Natural killer cell (primary cell): ENCODE data around the gene HAPSTR1. TPM values are rescaled to one million over a fixed set of nuclear protein-coding genes. Genes with fewer than 3 reads are reported as not detected.
A peak's percentile ranks its signal among the peaks of the same experiment; 100 is the strongest.

Experiments
- ATAC-seq, 3 donors: fragments of 150-1000 bp in 2 of 3; fragments of 200-7000 bp in 1 of 3; cut with Tn5 transposase; 1 replicate in 1 of 3; 2 replicates in 2 of 3; pipeline ENCODE4 v1.10.0; 2021; ENCODE audit warnings: mild to moderate bottlenecking in 2 of 3, moderate library complexity in 2 of 3
- DNase-seq, 2 donors: peaks; one replicate each; pipeline versions ENCODE4 v3.0.0 to v3.0.0-alpha.2; 2013 to 2021; ENCODE audit warnings: mixed read lengths in 1 of 2
- H3K27ac ChIP-seq: one replicate; pipeline ENCODE4 v1.5.1; 2013; ENCODE audit warnings: mild to moderate bottlenecking, low read length
- H3K27me3 ChIP-seq: one replicate; pipeline ENCODE4 v1.6.1; 2013; ENCODE audit warnings: low read length; ENCODE audit not compliant: control insufficient read depth, insufficient read depth
- H3K36me3 ChIP-seq: one replicate; pipeline ENCODE4 v1.6.1; 2013; ENCODE audit warnings: low read length; ENCODE audit not compliant: control insufficient read depth, insufficient read depth
- H3K4me1 ChIP-seq: one replicate; pipeline ENCODE4 v1.6.1; 2013; ENCODE audit warnings: low read length; ENCODE audit not compliant: control insufficient read depth, insufficient read depth
- H3K4me3 ChIP-seq: one replicate; pipeline ENCODE4 v1.5.1; 2013; ENCODE audit warnings: low read length
- H3K9me3 ChIP-seq: one replicate; pipeline ENCODE4 v1.6.1; 2013; ENCODE audit warnings: low read length; ENCODE audit not compliant: control insufficient read depth, insufficient read depth
- H3K27ac Mint-ChIP-seq, 2 donors: one replicate each; pipeline ENCODE4 v1.8.0; 2022; ENCODE audit warnings: mild to moderate bottlenecking in 2 of 2, mixed read lengths in 2 of 2, moderate library complexity in 1 of 2
- H3K27me3 Mint-ChIP-seq, 2 donors: one replicate each; pipeline ENCODE4 v1.8.0; 2022; ENCODE audit warnings: low read depth in 2 of 2, mixed read lengths in 2 of 2
- H3K36me3 Mint-ChIP-seq: one replicate; pipeline ENCODE4 v1.8.0; 2022; ENCODE audit warnings: mixed read lengths
- H3K4me1 Mint-ChIP-seq, 2 donors: one replicate each; pipeline ENCODE4 v1.8.0; 2022; ENCODE audit warnings: mixed read lengths in 2 of 2
- H3K4me3 Mint-ChIP-seq: one replicate; pipeline ENCODE4 v1.8.0; 2022; ENCODE audit warnings: mild to moderate bottlenecking, moderate library complexity, mixed read lengths
- H3K9me3 Mint-ChIP-seq, 2 donors: one replicate each; pipeline ENCODE4 v1.8.0; 2022; ENCODE audit warnings: mixed read lengths in 2 of 2
- CTCF ChIP-seq: fragments of 200-600 bp; IDR thresholded peaks from one replicate; pipeline ENCODE4 v1.8.0; 2022; ENCODE audit warnings: antibody characterized with exemption
- WGBS: methylation state at CpG from one replicate; pipeline ENCODE4 v1.1.7; 2013; ENCODE audit warnings: missing lambda C conversion rate; ENCODE audit not compliant: insufficient coverage; 5-methylcytosine and 5-hydroxymethylcytosine counted together
- intact Hi-C: fragments of 100-400 bp; cut with micrococcal nuclease; formaldehyde crosslinking; loops from one replicate; pipeline ENCODE4 v1.14.2; 2022
- total RNA-seq, 4 donors: library from RNA; stranded (reverse); fragments of 120-200 nt in 1 of 4; gene quantifications; one replicate each; pipeline versions ENCODE4 v1.2.3 to v1.2.4, GENCODE V29; 2013 to 2022

The HAPSTR1 gene
- total RNA-seq, 3 donors from 2014 or later (not counting 1 experiment from before 2014, with no cell fraction given), result 135 to 145 (median 138) TPM

GRCh38 chr16:9060225-9060624, 31.2 kb upstream of the HAPSTR1 start:
- Mint-ChIP-seq H3K4me3 (no peak overlapping the region), H3K9me3 (no peaks in the 10 kb centered on the region), H3K36me3 (no peaks in the 10 kb centered on the region), H3K27ac (no peak overlapping the region), H3K4me1 (peaks cover 10 to 18% of the 10 kb centered on the region in 2 donors), H3K27me3 (peaks cover 0 to 3% of the 10 kb centered on the region in 2 donors)
- ATAC-seq (no peak), DNase-seq (no peak)
- Histone ChIP-seq H3K9me3 (no peaks in the 10 kb centered on the region), H3K4me1 (peaks cover 15% of the 10 kb centered on the region), H3K36me3 (no peaks in the 10 kb centered on the region), H3K4me3 (no peak overlapping the region), H3K27me3 (no peaks in the 10 kb centered on the region), H3K27ac (no peak overlapping the region)
- TF ChIP-seq CTCF, result no peak
- intact Hi-C loops, result no loop called here

GRCh38 chr16:9061358-9061813, 30.1 kb upstream of the HAPSTR1 start:
- H3K4me1 Mint-ChIP-seq, result peaks cover 10 to 18% of the 10 kb centered on the region in 2 donors
- H3K4me3 Mint-ChIP-seq, result peak overlapping the region; percentile 40
- peaks cover 15% of the 10 kb centered on the region for H3K4me1 ChIP-seq
- H3K9me3 Mint-ChIP-seq, result no peaks in the 10 kb centered on the region
- H3K27me3 Mint-ChIP-seq, result peaks cover 0 to 3% of the 10 kb centered on the region in 2 donors
- intact Hi-C loops, result no loop called here
- DNase-seq (no peak), ATAC-seq (peak; percentile 21 to 75 (median 52))
- no peaks in the 10 kb centered on the region for H3K36me3 ChIP-seq
- H3K4me3 ChIP-seq, result no peak overlapping the region
- 23% methylated on average over 3 of the region's 4 CpGs for WGBS
- peak overlapping the region in 1 of 2 donors; percentile 12 for H3K27ac Mint-ChIP-seq
- no peak for TF ChIP-seq CTCF
- H3K9me3 ChIP-seq, result no peaks in the 10 kb centered on the region
- no peaks in the 10 kb centered on the region for H3K36me3 Mint-ChIP-seq
- no peaks in the 10 kb centered on the region for H3K27me3 ChIP-seq
- H3K27ac ChIP-seq, result no peak overlapping the region

GRCh38 chr16:9062301-9062700, 29.1 kb upstream of the HAPSTR1 start:
- no peaks in the 10 kb centered on the region for H3K9me3 Mint-ChIP-seq
- peaks cover 0 to 3% of the 10 kb centered on the region in 2 donors for H3K27me3 Mint-ChIP-seq
- no peaks in the 10 kb centered on the region for H3K36me3 Mint-ChIP-seq
- intact Hi-C loops, result no loop called here
- DNase-seq, result no peak
- Histone ChIP-seq H3K4me1 (peaks cover 15% of the 10 kb centered on the region), H3K27ac (no peak overlapping the region), H3K4me3 (no peak overlapping the region), H3K36me3 (no peaks in the 10 kb centered on the region), H3K27me3 (no peaks in the 10 kb centered on the region), H3K9me3 (no peaks in the 10 kb centered on the region)
- WGBS, result 70% methylated on average over 7 of the region's 7 CpGs
- no peak for ATAC-seq
- no peak overlapping the region for H3K4me3 Mint-ChIP-seq
- H3K4me1 Mint-ChIP-seq, result peaks cover 10 to 18% of the 10 kb centered on the region in 2 donors
- H3K27ac Mint-ChIP-seq, result no peak overlapping the region
- no peak for TF ChIP-seq CTCF

- Mint-ChIP-seq H3K36me3 (no peaks in the 10 kb centered on the region), H3K4me3 (no peak overlapping the region), H3K4me1 (peaks cover 10 to 18% of the 10 kb centered on the region in 2 donors), H3K27ac (no peak overlapping the region), H3K9me3 (no peaks in the 10 kb centered on the region), H3K27me3 (peaks cover 0 to 3% of the 10 kb centered on the region in 2 donors)
- DNase-seq (no peak), ATAC-seq (no peak)
- TF ChIP-seq CTCF, result no peak
- H3K27me3 ChIP-seq, result no peaks in the 10 kb centered on the region
- H3K4me1 ChIP-seq, result peaks cover 15% of the 10 kb centered on the region
- no peaks in the 10 kb centered on the region for H3K9me3 ChIP-seq
- H3K36me3 ChIP-seq, result no peaks in the 10 kb centered on the region
- WGBS, result 85% methylated on average over 2 of the region's 4 CpGs
- intact Hi-C loops, result no loop called here
- H3K27ac ChIP-seq, result no peak overlapping the region
- H3K4me3 ChIP-seq, result no peak overlapping the region
These were observed 26.4 kb upstream of the HAPSTR1 start for GRCh38 chr16:9065077-9065476.
